WTC11 (cell line): ENCODE results near the gene GPR152. TPM values are rescaled to one million over a fixed set of nuclear protein-coding genes. Genes with fewer than 3 reads are reported as not detected.

Experiments used
- ATAC-seq: fragments of 200-7000 bp; cut with Tn5 transposase; 2 replicates; pipeline ENCODE4 v1.10.0; 2021; ENCODE audit warnings: mild to moderate bottlenecking, moderate library complexity
- CTCF ChIA-PET: fragments of 300-600 bp; sonication (Branson Sonifier 250); formaldehyde crosslinking; loops from one replicate; lab custom pipeline; 2021; ENCODE audit warnings: antibody characterized with exemption; lab: Charles Lee
- POLR2A ChIA-PET: fragments of 350-600 bp; sonication (Branson Sonifier 250); formaldehyde crosslinking; loops from one replicate; lab custom pipeline; 2021; ENCODE audit warnings: antibody characterized with exemption; lab: Charles Lee
- DNase-seq: peaks from one replicate; pipeline ENCODE4 v3.0.0; 2021; ENCODE audit warnings: low spot score
- H3K27ac Mint-ChIP-seq: 2 replicates; pipeline ENCODE4 v1.8.0; 2021; ENCODE audit warnings: mixed read lengths
- H3K27me3 Mint-ChIP-seq: 2 replicates; pipeline ENCODE4 v1.8.0; 2021; ENCODE audit warnings: low read depth, mild to moderate bottlenecking, moderate library complexity, mixed read lengths
- H3K36me3 Mint-ChIP-seq: 2 replicates; pipeline ENCODE4 v1.8.0; 2021; ENCODE audit warnings: mixed read lengths
- H3K4me1 Mint-ChIP-seq: 2 replicates; pipeline ENCODE4 v1.8.0; 2022; ENCODE audit warnings: mixed read lengths
- H3K4me3 Mint-ChIP-seq: 2 replicates; pipeline ENCODE4 v1.8.0; 2021; ENCODE audit warnings: mild to moderate bottlenecking, moderate library complexity, mixed read lengths
- H3K9me3 Mint-ChIP-seq: 2 replicates; pipeline ENCODE4 v1.8.0; 2021; ENCODE audit warnings: mixed read lengths
- CTCF ChIP-seq: fragments of 200-600 bp; IDR thresholded peaks from 2 replicates; pipeline ENCODE4 v1.8.0; 2022; ENCODE audit warnings: antibody characterized with exemption
- E2F1 ChIP-seq: sonication (generic); formaldehyde crosslinking; IDR thresholded peaks from 2 replicates; pipeline ENCODE4 v1.8.0; 2022; ENCODE audit warnings: mild to moderate bottlenecking, missing genetic modification reagents
- E2F4 ChIP-seq: sonication (generic); formaldehyde crosslinking; IDR thresholded peaks from 2 replicates; pipeline ENCODE4 v1.8.1; 2022; ENCODE audit warnings: low read depth, mild to moderate bottlenecking, moderate library complexity, missing genetic modification reagents, borderline replicate concordance
- ELF4 ChIP-seq: sonication (generic); formaldehyde crosslinking; IDR thresholded peaks from 2 replicates; pipeline ENCODE4 v1.8.1; 2022; ENCODE audit warnings: low read depth, mild to moderate bottlenecking, moderate library complexity, missing genetic modification reagents
- EMX1 ChIP-seq: fragments of 250-450 bp; sonication (Bioruptor Pico); IDR thresholded peaks from 2 replicates; pipeline ENCODE4 v1.8.0; 2021; ENCODE audit warnings: mild to moderate bottlenecking
- ETV6 ChIP-seq: sonication (generic); formaldehyde crosslinking; IDR thresholded peaks from 2 replicates; pipeline ENCODE4 v1.8.1; 2022; ENCODE audit warnings: mild to moderate bottlenecking, missing genetic modification reagents
- FOXJ3 ChIP-seq: sonication (generic); formaldehyde crosslinking; IDR thresholded peaks from 2 replicates; pipeline ENCODE4 v1.9.0; 2021; ENCODE audit warnings: missing genetic modification reagents, mild to moderate bottlenecking, borderline replicate concordance
- HMGA2 ChIP-seq: fragments of 250-450 bp; sonication (Bioruptor Pico); IDR thresholded peaks from 2 replicates; pipeline ENCODE4 v1.4.0; 2021; ENCODE audit warnings: mild to moderate bottlenecking, moderate library complexity
- HMGXB4 ChIP-seq: sonication (generic); formaldehyde crosslinking; IDR thresholded peaks from 2 replicates; pipeline ENCODE4 v1.8.1; 2023; ENCODE audit warnings: mild to moderate bottlenecking, moderate library complexity, missing genetic modification reagents
- IRF2 ChIP-seq: sonication (generic); formaldehyde crosslinking; IDR thresholded peaks from 2 replicates; pipeline ENCODE4 v1.8.0; 2022; ENCODE audit warnings: low read depth, missing genetic modification reagents, borderline replicate concordance
- NFATC4 ChIP-seq: fragments of 250-450 bp; sonication (Bioruptor Pico); IDR thresholded peaks from 2 replicates; pipeline ENCODE4 v1.9.0; 2021; ENCODE audit warnings: mild to moderate bottlenecking
- NR3C1 ChIP-seq: sonication (generic); formaldehyde crosslinking; conservative IDR thresholded peaks from 2 replicates; pipeline ENCODE4 v1.8.1; 2023; ENCODE audit warnings: low read depth, mild to moderate bottlenecking, missing genetic modification reagents
- PRRX2 ChIP-seq: fragments of 250-450 bp; sonication (Bioruptor Pico); IDR thresholded peaks from 2 replicates; pipeline ENCODE4 v1.8.0; 2021; ENCODE audit warnings: mild to moderate bottlenecking
- SMAD3 ChIP-seq: sonication (generic); formaldehyde crosslinking; IDR thresholded peaks from 2 replicates; pipeline ENCODE4 v1.8.0; 2022; ENCODE audit warnings: missing genetic modification reagents, mild to moderate bottlenecking, borderline replicate concordance
- SOX15 ChIP-seq: fragments of 250-450 bp; sonication (Bioruptor Pico); IDR thresholded peaks from 2 replicates; pipeline ENCODE4 v1.9.0; 2021; ENCODE audit warnings: mild to moderate bottlenecking
- SP1 ChIP-seq: sonication (generic); formaldehyde crosslinking; conservative IDR thresholded peaks from 2 replicates; pipeline ENCODE4 v1.8.1; 2022; ENCODE audit warnings: missing genetic modification reagents
- TEAD4 ChIP-seq: sonication (generic); formaldehyde crosslinking; IDR thresholded peaks from 2 replicates; pipeline ENCODE4 v1.8.0; 2022; ENCODE audit warnings: mild to moderate bottlenecking, missing genetic modification reagents
- ZNF121 ChIP-seq: sonication (generic); formaldehyde crosslinking; IDR thresholded peaks from 2 replicates; pipeline ENCODE4 v1.8.0; 2023; ENCODE audit warnings: missing genetic modification reagents
- ZNF232 ChIP-seq: sonication (generic); formaldehyde crosslinking; IDR thresholded peaks from 2 replicates; pipeline ENCODE4 v1.8.0; 2022; ENCODE audit warnings: mild to moderate bottlenecking, missing genetic modification reagents
- ZNF317 ChIP-seq: sonication (generic); formaldehyde crosslinking; IDR thresholded peaks from 2 replicates; pipeline ENCODE4 v1.8.1; 2023; ENCODE audit warnings: low read depth, mild to moderate bottlenecking, moderate library complexity, missing genetic modification reagents, borderline replicate concordance
- ZNF423 ChIP-seq: fragments of 250-450 bp; sonication (Bioruptor Pico); IDR thresholded peaks from 2 replicates; pipeline ENCODE4 v2.1.2; 2022; ENCODE audit warnings: mild to moderate bottlenecking, moderate library complexity
- ZNF532 ChIP-seq: fragments of 250-450 bp; sonication (Bioruptor Pico); IDR thresholded peaks from 2 replicates; pipeline ENCODE4 v1.9.0; 2021; ENCODE audit warnings: mild to moderate bottlenecking, borderline replicate concordance
- total RNA-seq: library from RNA; stranded (reverse); gene quantifications from 3 replicates; pipeline ENCODE4 v1.2.3, GENCODE V29; 2021

GPR152 gene
- total RNA-seq, 1 experiment from 2014 or later: not detected

GRCh38 chr11:67448220-67448609 is 4.3 kb downstream of the GPR152 start:
- no peak overlapping the region for H3K27ac Mint-ChIP-seq
- no peak for ATAC-seq
- TF ChIP-seq TEAD4 (CRISPR knock-in tag) (no peak), CTCF (no peak), EMX1 (CRISPR knock-in tag) (no peak), ZNF232 (no peak), ELF4 (no peak), FOXJ3 (no peak), E2F1 (no peak), NFATC4 (CRISPR knock-in tag) (no peak), HMGA2 (CRISPR knock-in tag) (no peak), HMGXB4 (CRISPR knock-in tag) (no peak), ZNF423 (no peak), SOX15 (no peak), NR3C1 (CRISPR knock-in tag) (no peak), ETV6 (CRISPR knock-in tag) (no peak), E2F4 (no peak), ZNF317 (CRISPR knock-in tag) (no peak)

GRCh38 chr11:67445515-67445914 is 7.0 kb downstream of the GPR152 start:
- no peak for TF ChIP-seq SP1
- no peak for TF ChIP-seq SMAD3 (CRISPR knock-in tag)
- no peak for TF ChIP-seq HMGXB4 (CRISPR knock-in tag)
- TF ChIP-seq ZNF532: no peak
- TF ChIP-seq PRRX2 (CRISPR knock-in tag): no peak
- TF ChIP-seq IRF2 (CRISPR knock-in tag): no peak
- peak; percentile 93 for TF ChIP-seq ZNF121 (CRISPR knock-in tag)
- H3K27ac Mint-ChIP-seq: no peak overlapping the region
- POLR2A ChIA-PET: no interaction called here
- H3K27me3 Mint-ChIP-seq: peaks cover 10% of the 10 kb centered on the region
- H3K4me3 Mint-ChIP-seq: peak overlapping the region; percentile 77
- no peaks in the 10 kb centered on the region for H3K9me3 Mint-ChIP-seq
- 0 out of 2 replicates have a peak, but pooled peaks cover 3% of the 10 kb centered on the region for H3K4me1 Mint-ChIP-seq
- ATAC-seq (no peak), DNase-seq (no peak)
- no peaks in the 10 kb centered on the region for H3K36me3 Mint-ChIP-seq
- CTCF ChIA-PET: no interaction called here

More at GRCh38 chr11:67448220-67448609, 4.3 kb downstream of the GPR152 start:
- no peaks in the 10 kb centered on the region for H3K9me3 Mint-ChIP-seq
- H3K4me1 Mint-ChIP-seq: 0 out of 2 replicates have a peak, but pooled peaks cover 3% of the 10 kb centered on the region
- ChIA-PET CTCF (interaction anchor here (1.0 to 1.1 kb wide), 2 partner anchors 47 to 131 kb away, joined by 5 to 6 read pairs; partner anchors contain the start of gene PPP1CA), POLR2A (no interaction called here)
- no peaks in the 10 kb centered on the region for H3K36me3 Mint-ChIP-seq
- no peak overlapping the region for H3K4me3 Mint-ChIP-seq
- DNase-seq: no peak
- peaks cover 10% of the 10 kb centered on the region for H3K27me3 Mint-ChIP-seq
